NCI-H82 treated with DMSO at 0.1 percent for 48 hours (cell line): ENCODE results near the gene WIZ.

ENCODE experiments used
- DNase-seq: peaks from one replicate; lab custom pipeline; 2025; ENCODE audit not compliant: unreplicated experiment; lab: John Stamatoyannopoulos, UW

WIZ gene

DNA sequence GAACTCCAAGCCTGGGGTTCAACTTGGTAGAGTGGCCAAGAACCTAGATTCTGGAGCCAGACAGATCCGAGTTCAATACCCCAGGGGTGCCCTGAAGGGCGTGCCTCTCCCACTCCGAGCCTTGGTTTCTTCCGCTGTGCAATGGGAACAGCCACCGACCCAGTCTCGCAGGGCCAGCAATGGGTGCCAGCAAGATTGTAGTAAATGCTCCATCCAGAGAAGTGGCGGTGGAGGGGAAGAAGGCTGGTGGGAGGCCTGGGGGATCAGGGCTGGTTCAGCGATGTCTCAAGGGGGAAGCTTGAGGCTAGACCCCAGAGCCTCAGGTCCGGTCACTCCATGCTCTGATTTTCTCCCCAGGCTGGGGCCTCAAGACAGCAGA is 4.5 kb downstream of the WIZ start:
- DNase-seq: no peak

DNA sequence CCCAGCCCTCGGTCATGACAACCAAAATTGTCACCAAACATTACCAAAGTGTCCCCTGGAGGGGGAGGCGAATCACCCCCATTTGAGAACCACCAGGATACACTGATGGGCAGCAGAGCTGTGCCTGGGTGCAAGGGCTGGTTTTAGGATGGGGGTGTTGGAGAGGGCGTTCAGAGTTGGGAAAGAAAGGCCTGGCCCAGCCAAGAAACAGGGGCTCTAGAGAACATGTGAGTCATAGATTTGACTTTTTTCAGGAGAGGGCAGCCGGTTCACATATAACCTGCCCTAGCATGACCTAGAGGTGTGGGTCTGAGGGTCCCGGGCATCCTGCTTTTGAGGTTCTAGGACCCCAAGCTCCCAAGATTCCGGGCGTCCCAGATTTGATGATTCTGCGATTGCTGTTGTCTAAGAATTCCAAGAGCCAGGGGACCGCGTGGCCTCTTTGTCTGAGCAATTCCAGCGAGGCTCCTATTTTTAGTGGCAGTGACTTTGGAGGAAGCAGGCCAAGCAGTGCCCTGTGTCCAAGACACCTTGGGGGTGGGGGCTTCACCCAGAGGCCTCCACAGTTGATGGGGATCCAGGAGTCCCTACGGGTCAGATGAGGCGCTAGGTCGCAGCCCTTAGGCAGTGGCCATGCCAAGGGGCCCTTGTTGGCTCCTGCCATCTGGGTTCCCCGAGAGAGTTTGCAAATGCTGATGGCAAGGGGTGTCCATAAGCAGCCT is 5.1 kb downstream of the WIZ start:
- no peak for DNase-seq

DNA sequence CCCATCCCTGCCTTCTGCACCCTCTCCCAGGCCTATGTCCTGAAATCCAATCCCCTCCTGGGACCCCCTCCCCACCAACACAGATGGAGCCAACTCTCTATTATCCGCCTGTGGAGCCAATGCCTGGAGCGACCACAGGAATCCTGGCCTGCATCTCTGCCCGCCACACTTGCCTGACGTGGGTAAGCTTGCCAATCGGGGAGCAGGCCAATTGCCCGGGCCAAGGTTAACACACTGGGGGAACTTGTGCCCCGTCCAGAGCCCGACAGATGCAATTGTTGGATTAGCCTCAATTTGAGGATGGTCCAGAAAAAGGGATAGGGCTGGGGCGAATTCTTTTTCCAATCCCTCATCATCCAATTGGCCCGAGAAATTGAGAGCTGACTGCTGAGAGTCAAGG is 5.9 kb downstream of the WIZ start:
- DNase-seq: no peak

DNA sequence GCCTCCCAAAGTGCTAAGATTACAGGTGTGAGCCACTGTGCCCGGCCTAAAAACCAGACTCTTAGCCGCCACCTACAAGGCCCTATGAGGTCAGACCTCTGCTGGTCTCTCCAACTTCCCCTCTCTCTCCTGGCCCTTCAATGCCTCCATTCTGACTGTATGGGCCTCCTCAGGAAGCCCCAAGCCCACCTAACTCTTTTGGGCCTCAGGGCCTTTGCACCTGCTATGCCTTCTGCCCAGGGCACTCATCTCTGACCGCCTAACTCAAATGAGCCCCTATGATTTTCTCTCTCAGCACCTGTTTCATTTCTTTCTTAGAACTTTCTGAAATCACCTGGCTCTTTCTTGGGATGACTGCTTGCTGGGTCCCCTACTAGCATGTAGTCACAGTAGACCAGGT is 6.4 kb downstream of the WIZ start:
- DNase-seq: no peak

- no peak for DNase-seq
These were observed 7.4 kb downstream of the WIZ start for GRCh38 chr19:15442142-15442920.

DNA sequence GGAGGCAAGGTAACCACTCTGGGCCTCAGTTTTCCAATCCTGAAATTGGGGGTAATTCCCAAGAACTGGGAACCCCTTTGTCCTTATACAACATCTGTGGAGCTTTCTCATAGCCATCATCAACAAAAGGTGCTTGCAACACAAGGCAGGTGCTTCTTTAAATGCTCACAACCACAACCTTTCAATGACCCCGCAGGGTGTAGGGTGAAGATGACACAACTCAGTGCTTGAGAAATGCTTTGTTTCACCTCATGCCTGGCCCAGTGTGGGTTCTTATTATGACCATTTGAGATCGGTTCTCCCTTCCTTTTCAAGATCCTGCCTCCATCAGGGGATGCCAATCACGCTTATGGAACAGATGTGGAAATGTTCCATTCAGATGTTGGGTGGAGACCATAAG is 8.4 kb downstream of the WIZ start:
- DNase-seq: no peak

DNA sequence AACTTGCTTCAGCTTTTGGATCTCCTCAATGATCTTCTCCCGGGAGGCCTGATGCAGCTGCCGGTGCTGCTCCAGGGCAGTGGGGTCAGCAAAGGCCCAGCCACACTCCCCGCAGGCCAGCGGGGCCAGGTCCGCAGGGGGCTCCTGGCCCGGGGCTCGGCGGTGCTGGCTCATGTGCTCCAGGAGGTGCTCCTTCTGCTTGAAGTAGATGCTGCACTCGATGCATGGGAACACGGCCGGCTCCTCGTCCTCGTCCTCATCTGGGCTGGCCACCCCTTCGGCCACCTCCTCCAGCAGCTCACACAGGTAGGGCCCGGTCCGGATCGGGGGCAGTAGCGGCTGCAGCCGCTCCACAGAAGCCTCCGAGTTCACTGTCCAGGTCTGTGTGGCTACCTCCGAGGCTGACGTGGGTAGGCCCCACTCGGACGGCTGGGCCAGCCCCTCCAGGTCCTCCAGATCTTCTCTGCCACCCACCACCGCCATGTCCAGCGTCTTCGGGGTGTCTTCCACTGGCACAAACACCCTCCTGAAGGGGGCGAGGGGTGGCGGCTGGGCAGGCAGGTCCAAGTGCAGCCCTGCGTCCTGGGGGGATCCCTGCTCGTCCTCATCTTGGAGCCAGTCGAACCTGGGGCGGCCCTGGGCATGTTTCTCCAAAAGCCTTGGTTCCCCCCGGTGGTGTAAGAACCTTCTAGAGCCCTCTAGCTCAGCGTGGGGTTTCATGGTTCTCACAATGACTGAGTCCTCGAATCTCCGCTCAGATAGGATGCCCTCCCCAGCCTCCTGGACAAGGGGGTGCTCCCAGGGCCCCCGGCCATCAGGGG is 9.7 kb downstream of the WIZ start:
- DNase-seq: no peak

- DNase-seq: no peak
These were observed 10.5 kb downstream of the WIZ start for GRCh38 chr19:15439078-15439799.

GRCh38 chr19:15438577-15438976 is 11.2 kb downstream of the WIZ start:
- no peak for DNase-seq

DNA sequence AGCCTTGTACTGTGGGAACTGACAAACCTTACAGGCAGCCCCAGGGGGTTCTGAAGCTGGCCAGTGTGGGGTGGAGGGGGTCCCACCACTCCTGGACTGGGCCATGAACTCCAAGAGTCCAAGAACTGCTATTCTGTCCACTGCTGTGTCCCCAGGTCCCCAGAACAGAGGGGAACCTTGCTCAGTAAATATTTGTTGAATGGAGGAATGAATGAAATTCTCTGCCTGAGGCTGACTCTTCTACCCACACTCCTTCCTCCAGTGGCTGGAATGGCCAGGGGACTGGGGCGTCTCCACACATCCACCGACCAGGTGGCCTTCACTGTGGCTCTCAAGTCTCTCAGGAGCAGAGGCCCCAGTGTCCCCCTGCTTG is 11.6 kb downstream of the WIZ start:
- DNase-seq: no peak

DNA sequence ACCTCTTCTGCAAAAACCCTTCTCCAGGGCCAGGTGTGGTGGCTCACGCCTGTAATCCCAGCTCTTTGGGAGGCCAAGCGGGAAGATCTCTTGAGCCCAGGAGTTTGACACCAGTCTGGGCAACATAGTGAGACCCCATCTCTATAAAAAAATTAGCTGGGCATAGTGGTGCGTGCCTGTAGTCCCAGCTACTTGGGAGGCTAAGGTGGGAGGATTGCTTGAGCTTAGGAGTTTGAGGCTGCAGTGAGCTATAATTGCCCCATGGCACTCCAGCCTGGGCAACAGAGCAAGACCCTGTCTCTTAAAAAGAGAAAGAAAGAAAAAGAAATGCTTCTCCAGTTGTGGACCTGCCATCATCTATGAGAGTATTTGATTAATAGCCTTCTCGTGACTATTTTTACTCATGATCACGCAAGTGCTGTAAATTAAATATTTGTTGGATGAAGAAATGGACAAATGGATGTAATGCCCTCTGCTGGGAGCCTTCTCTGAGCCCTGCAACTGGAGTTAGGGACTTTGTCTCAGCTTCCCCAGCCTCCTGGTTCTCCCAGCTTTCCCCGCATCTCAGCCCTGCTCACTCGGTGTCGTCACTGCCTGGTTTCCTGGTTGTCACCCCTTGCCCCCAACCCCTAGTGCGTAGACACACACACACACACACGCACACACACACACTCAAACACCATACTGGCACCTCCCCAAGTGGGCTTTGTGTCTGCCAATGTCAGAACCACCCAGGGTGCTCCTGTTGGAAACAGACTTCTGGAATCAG is 12.2 kb downstream of the WIZ start:
- no peak for DNase-seq

GRCh38 chr19:15436826-15437110 is 13.0 kb downstream of the WIZ start:
- DNase-seq: no peak

- no peak for DNase-seq
These were observed 13.5 kb downstream of the WIZ start for GRCh38 chr19:15436012-15436825.

- no peak for DNase-seq
These were observed 16.2 kb downstream of the WIZ start for GRCh38 chr19:15433519-15434069.

- DNase-seq: peak; percentile 73
These were observed 16.9 kb downstream of the WIZ start for GRCh38 chr19:15432629-15433518.

DNA sequence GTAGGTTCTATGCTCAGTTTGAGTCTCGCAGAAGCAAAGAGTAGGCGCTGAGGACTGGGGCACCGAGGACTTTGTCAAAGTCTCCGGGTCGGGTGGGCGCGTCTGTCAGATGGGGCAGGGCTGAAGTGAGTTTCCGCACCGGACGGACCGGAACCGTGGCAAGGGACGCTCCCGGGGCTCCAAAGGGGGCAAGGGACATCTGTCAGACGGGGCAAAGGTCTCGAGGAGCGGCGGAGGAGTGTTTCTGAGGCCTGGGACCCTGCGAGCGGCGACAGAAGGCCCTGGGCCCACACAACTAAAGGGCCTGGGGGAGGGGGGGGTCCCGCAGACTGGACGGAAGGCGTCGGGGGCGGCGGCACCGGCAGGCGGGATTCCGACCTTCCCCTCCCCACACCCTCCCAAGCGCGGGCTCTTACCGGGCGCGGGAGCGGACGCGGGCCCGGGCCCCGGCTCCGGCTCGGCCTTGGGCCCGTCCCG is 17.7 kb downstream of the WIZ start:
- no peak for DNase-seq

GRCh38 chr19:15431396-15432017 is 18.2 kb downstream of the WIZ start:
- no peak for DNase-seq

- no peak for DNase-seq
These were observed 19.1 kb downstream of the WIZ start for GRCh38 chr19:15430526-15431120.
